ENCODE results near the gene TBC1D2. TPM values are rescaled to one million over a fixed set of nuclear protein-coding genes. Genes with fewer than 3 reads are reported as not detected.
"Not testable (repeated sequence)": the region's sequence is repeated elsewhere in the genome, so short reads cannot be mapped to it uniquely, and the experiment has no call there.

TBC1D2 gene
- total RNA-seq, 1 experiment from 2014 or later: 58.4 TPM

- DNase-seq (ENCODE audit: unreplicated experiment): no peak
- Mint-ChIP-seq H3K4me3 (ENCODE audit: unreplicated experiment) (no peak overlapping the region), H3K27ac (ENCODE audit: low read depth, unreplicated experiment) (no peak overlapping the region), H3K27me3 (ENCODE audit: insufficient read depth, unreplicated experiment) (no peaks in the 10 kb centered on the region), H3K4me1 (ENCODE audit: insufficient read depth, unreplicated experiment) (no peaks in the 10 kb centered on the region), H3K36me3 (ENCODE audit: insufficient read depth, unreplicated experiment) (peaks cover 5% of the 10 kb centered on the region), H3K9me3 (ENCODE audit: unreplicated experiment) (no peaks in the 10 kb centered on the region)
- no TSS peak for BruUV-seq (replicated peaks)
- CTCF ChIA-PET: interaction anchor here (0.8 kb wide), 1 partner anchor 25 kb away, joined by 3 read pairs; no protein-coding TSS in a partner anchor
- POLR2A ChIA-PET: no interaction called here
- intact Hi-C loops (cut with micrococcal nuclease): no loop called here
- TF ChIP-seq CTCF (IDR thresholded peaks at IDR 0.05; ENCODE audit: unreplicated experiment): no peak
Observed at GRCh38 chr9:98288881-98289280, 33.4 kb upstream of the TBC1D2 start.

- CTCF ChIA-PET: no interaction called here
- no peaks in the 10 kb centered on the region for H3K4me1 Mint-ChIP-seq (ENCODE audit: insufficient read depth, unreplicated experiment)
- H3K36me3 Mint-ChIP-seq (ENCODE audit: insufficient read depth, unreplicated experiment): peaks cover 5% of the 10 kb centered on the region
- H3K9me3 Mint-ChIP-seq (ENCODE audit: unreplicated experiment): no peaks in the 10 kb centered on the region
- no peak overlapping the region for H3K27ac Mint-ChIP-seq (ENCODE audit: low read depth, unreplicated experiment)
- BruUV-seq (replicated peaks): no TSS peak
- no peak overlapping the region for H3K4me3 Mint-ChIP-seq (ENCODE audit: unreplicated experiment)
- H3K27me3 Mint-ChIP-seq (ENCODE audit: insufficient read depth, unreplicated experiment): no peaks in the 10 kb centered on the region
- no peak for TF ChIP-seq CTCF (IDR thresholded peaks at IDR 0.05; ENCODE audit: unreplicated experiment)
- DNase-seq (ENCODE audit: unreplicated experiment): peak; percentile 23
- intact Hi-C loops (cut with micrococcal nuclease): no loop called here
- POLR2A ChIA-PET: no interaction called here
Observed at GRCh38 chr9:98287384-98287783, 31.9 kb upstream of the TBC1D2 start.

- no TSS peak for BruUV-seq (replicated peaks)
- CTCF ChIA-PET: interaction anchor here (0.6 to 1.2 kb wide), 3 partner anchors 31 to 506 kb away, joined by 3 to 4 read pairs (median 3); no protein-coding TSS in a partner anchor
- POLR2A ChIA-PET: no interaction called here
- Mint-ChIP-seq H3K4me3 (ENCODE audit: unreplicated experiment) (no peak overlapping the region), H3K36me3 (ENCODE audit: insufficient read depth, unreplicated experiment) (peaks cover 5% of the 10 kb centered on the region), H3K27me3 (ENCODE audit: insufficient read depth, unreplicated experiment) (peaks cover 18% of the 10 kb centered on the region), H3K9me3 (ENCODE audit: unreplicated experiment) (no peaks in the 10 kb centered on the region), H3K4me1 (ENCODE audit: insufficient read depth, unreplicated experiment) (no peaks in the 10 kb centered on the region), H3K27ac (ENCODE audit: low read depth, unreplicated experiment) (no peak overlapping the region)
- no peak for DNase-seq (ENCODE audit: unreplicated experiment)
- intact Hi-C loops (cut with micrococcal nuclease): no loop called here
- TF ChIP-seq CTCF (IDR thresholded peaks at IDR 0.05; ENCODE audit: unreplicated experiment): no peak
Observed at GRCh38 chr9:98285446-98285845, 30.0 kb upstream of the TBC1D2 start.

GRCh38 chr9:98284754-98285153 is 29.3 kb upstream of the TBC1D2 start:
- no TSS peak for BruUV-seq (replicated peaks)
- no peaks in the 10 kb centered on the region for H3K4me1 Mint-ChIP-seq (ENCODE audit: insufficient read depth, unreplicated experiment)
- H3K9me3 Mint-ChIP-seq (ENCODE audit: unreplicated experiment): no peaks in the 10 kb centered on the region
- no peak for DNase-seq (ENCODE audit: unreplicated experiment)
- POLR2A ChIA-PET: no interaction called here
- CTCF ChIA-PET: interaction anchor here (0.6 to 1.2 kb wide), 2 partner anchors 31 to 318 kb away, joined by 3 read pairs; no protein-coding TSS in a partner anchor
- intact Hi-C loops (cut with micrococcal nuclease): no loop called here
- TF ChIP-seq CTCF (IDR thresholded peaks at IDR 0.05; ENCODE audit: unreplicated experiment): no peak
- no peak overlapping the region for H3K4me3 Mint-ChIP-seq (ENCODE audit: unreplicated experiment)
- peaks cover 22% of the 10 kb centered on the region for H3K27me3 Mint-ChIP-seq (ENCODE audit: insufficient read depth, unreplicated experiment)
- no peak overlapping the region for H3K27ac Mint-ChIP-seq (ENCODE audit: low read depth, unreplicated experiment)
- H3K36me3 Mint-ChIP-seq (ENCODE audit: insufficient read depth, unreplicated experiment): peaks cover 5% of the 10 kb centered on the region

GRCh38 chr9:98283143-98283542 is 27.7 kb upstream of the TBC1D2 start:
- peaks cover 38% of the 10 kb centered on the region for H3K27me3 Mint-ChIP-seq (ENCODE audit: insufficient read depth, unreplicated experiment)
- H3K9me3 Mint-ChIP-seq (ENCODE audit: unreplicated experiment); H3K4me3 Mint-ChIP-seq (ENCODE audit: unreplicated experiment); H3K27ac Mint-ChIP-seq (ENCODE audit: low read depth, unreplicated experiment); CTCF ChIA-PET; POLR2A ChIA-PET; BruUV-seq (replicated peaks); H3K4me1 Mint-ChIP-seq (ENCODE audit: insufficient read depth, unreplicated experiment); intact Hi-C loops (cut with micrococcal nuclease); DNase-seq (ENCODE audit: unreplicated experiment); H3K36me3 Mint-ChIP-seq (ENCODE audit: insufficient read depth, unreplicated experiment): not testable (repeated sequence)
